GM23338 (cell line): ENCODE data around the gene SCG5. TPM values are rescaled to one million over a fixed set of nuclear protein-coding genes. Genes with fewer than 3 reads are reported as not detected.

Experiments used
- ATAC-seq: fragments of 200-7000 bp; cut with Tn5 transposase; 3 replicates; pipeline ENCODE4 v1.9.1; 2020
- DNase-seq: peaks from one replicate; pipeline ENCODE4 v3.0.0-alpha.2; 2015; ENCODE audit warnings: low spot score
- H2AFZ ChIP-seq: fragments of 200-600 bp; sonication (generic); 2 replicates; pipeline ENCODE4 v1.8.0; 2016; ENCODE audit warnings: antibody characterized with exemption, mild to moderate bottlenecking, moderate library complexity
- H3F3A ChIP-seq: fragments of 200-600 bp; sonication (generic); replicated peaks from 2 replicates; pipeline ENCODE4 v1.8.0; 2017; ENCODE audit warnings: antibody characterized with exemption, mixed run types, low read depth
- H3K27ac ChIP-seq: fragments of 200-600 bp; sonication (generic); 2 replicates; pipeline ENCODE4 v1.6.1; 2016; ENCODE audit warnings: low read depth
- H3K27me3 ChIP-seq: fragments of 200-600 bp; sonication (generic); 2 replicates; pipeline ENCODE4 v1.8.0; 2016; ENCODE audit warnings: mild to moderate bottlenecking, mixed run types, moderate library complexity; ENCODE audit not compliant: insufficient read depth
- H3K36me3 ChIP-seq: fragments of 200-600 bp; sonication (generic); 2 replicates; pipeline ENCODE4 v1.8.0; 2016; ENCODE audit warnings: mild to moderate bottlenecking; ENCODE audit not compliant: insufficient read depth
- H3K4me1 ChIP-seq: fragments of 200-600 bp; sonication (generic); 2 replicates; pipeline ENCODE4 v1.8.0; 2016; ENCODE audit warnings: mild to moderate bottlenecking, moderate library complexity; ENCODE audit not compliant: insufficient read depth
- H3K4me2 ChIP-seq: fragments of 200-600 bp; sonication (generic); 2 replicates; pipeline ENCODE4 v1.7.1; 2017; ENCODE audit warnings: mixed run types
- H3K4me3 ChIP-seq: fragments of 200-600 bp; sonication (generic); 2 replicates; pipeline ENCODE4 v1.6.1; 2016; ENCODE audit warnings: mixed run types
- H3K79me2 ChIP-seq: fragments of 200-600 bp; sonication (generic); replicated peaks from 2 replicates; pipeline ENCODE4 v1.8.0; 2017; ENCODE audit warnings: mild to moderate bottlenecking; ENCODE audit not compliant: insufficient read depth
- H3K9me2 ChIP-seq: fragments of 200-600 bp; sonication (generic); 2 replicates; pipeline ENCODE4 v1.8.0; 2017; ENCODE audit not compliant: insufficient read depth
- H4K20me1 ChIP-seq: fragments of 200-600 bp; sonication (generic); replicated peaks from 2 replicates; pipeline ENCODE4 v1.8.0; 2017; ENCODE audit warnings: mild to moderate bottlenecking; ENCODE audit not compliant: insufficient read depth
- H3K27ac Mint-ChIP-seq: 2 replicates; pipeline ENCODE4 v1.8.0; 2020; ENCODE audit warnings: inconsistent platforms, mild to moderate bottlenecking, moderate library complexity, mixed read lengths
- H3K27me3 Mint-ChIP-seq: 3 replicates; pipeline ENCODE4 v1.8.0; 2022; ENCODE audit warnings: low read depth, mild to moderate bottlenecking, moderate library complexity, mixed read lengths, inconsistent platforms; ENCODE audit not compliant: insufficient read depth, poor library complexity
- H3K36me3 Mint-ChIP-seq: 3 replicates; pipeline ENCODE4 v1.8.0; 2021; ENCODE audit warnings: low read depth, mild to moderate bottlenecking, inconsistent platforms, moderate library complexity, mixed read lengths
- H3K4me1 Mint-ChIP-seq: 3 replicates; pipeline ENCODE4 v1.8.0; 2020; ENCODE audit warnings: mild to moderate bottlenecking, inconsistent platforms, mixed read lengths
- H3K4me3 Mint-ChIP-seq: 3 replicates; pipeline ENCODE4 v1.8.0; 2021; ENCODE audit warnings: moderate library complexity, mild to moderate bottlenecking, inconsistent platforms, mixed read lengths
- H3K9me3 Mint-ChIP-seq: 3 replicates; pipeline ENCODE4 v1.8.0; 2020; ENCODE audit warnings: moderate library complexity, mild to moderate bottlenecking, inconsistent platforms, mixed read lengths
- CTCF ChIP-seq, 2 experiments: fragments of 200-600 bp in 1 of 2; sonication (generic) in 1 of 2; conservative IDR thresholded peaks; 2 replicates each; pipeline versions ENCODE4 v1.5.1 to v1.6.1; 2016 to 2017; ENCODE audit warnings: antibody characterized with exemption in 2 of 2, low read depth in 2 of 2, mild to moderate bottlenecking in 2 of 2, moderate library complexity in 1 of 2
- EZH2 ChIP-seq: fragments of 200-600 bp; sonication (generic); IDR thresholded peaks from one replicate; pipeline ENCODE4 v1.8.0; 2017; ENCODE audit warnings: antibody characterized with exemption, mild to moderate bottlenecking, low read depth; ENCODE audit not compliant: unreplicated experiment
- EZH2phosphoT487 ChIP-seq: fragments of 200-600 bp; sonication (generic); IDR thresholded peaks from one replicate; pipeline ENCODE4 v1.8.1; 2018; ENCODE audit warnings: antibody characterized with exemption; ENCODE audit not compliant: unreplicated experiment
- POLR2AphosphoS5 ChIP-seq: IDR thresholded peaks from 2 replicates; pipeline ENCODE4 v1.6.1; 2016; ENCODE audit warnings: antibody characterized with exemption, low read depth
- REST ChIP-seq: IDR thresholded peaks from one replicate; pipeline ENCODE4 v1.6.1; 2018; ENCODE audit warnings: antibody characterized with exemption; ENCODE audit not compliant: unreplicated experiment
- ZNF114 ChIP-seq: fragments of 250-450 bp; sonication (Bioruptor Pico); IDR thresholded peaks from 2 replicates; pipeline ENCODE4 v1.5.0; 2020; ENCODE audit warnings: mild to moderate bottlenecking, moderate library complexity
- ZNF331 ChIP-seq: fragments of 250-450 bp; sonication (Bioruptor Pico); IDR thresholded peaks from 2 replicates; pipeline ENCODE4 v1.5.0; 2020; ENCODE audit warnings: low read depth, mild to moderate bottlenecking, moderate library complexity
- ZNF462 ChIP-seq: fragments of 250-450 bp; sonication (Bioruptor Pico); IDR thresholded peaks from 2 replicates; pipeline ENCODE4 v1.5.0; 2020; ENCODE audit warnings: mild to moderate bottlenecking, moderate library complexity
- polyA plus RNA-seq: library from polyadenylated mRNA; unstranded; fragments of >200 nt; fragmentation: Nextera tagmentation; extraction: Ambion mirVana; gene quantifications from 2 replicates; pipeline ENCODE4 v1.2.1, GENCODE V29; 2016
- total RNA-seq: library from RNA; depleted of rRNA; stranded (reverse); fragments of >200 nt; shearing (Covaris generic); gene quantifications from 2 replicates; pipeline ENCODE4 v1.2.3, GENCODE V29; 2014

SCG5 gene
- total and polyA plus RNA-seq, 2 experiments from 2014 or later = 48.1 to 73.3 TPM

- no peak for TF ChIP-seq CTCF (conservative IDR thresholded peaks at IDR 0.05; ENCODE audit: low read depth in 2 of 2)
- TF ChIP-seq EZH2phosphoT487 = no peak
- no peak for TF ChIP-seq REST
- TF ChIP-seq POLR2AphosphoS5 = no peak
- TF ChIP-seq EZH2 = no peak
- TF ChIP-seq ZNF331 (CRISPR knock-in tag) = no peak
These were observed 4.8 kb downstream of the SCG5 start (continued) for GRCh38 chr15:32646291-32646690.

- H3K27ac ChIP-seq = no peak overlapping the region
- peak; percentile 77 for DNase-seq
- H2AFZ ChIP-seq = no peak overlapping the region
- Mint-ChIP-seq H3K27ac (no peak overlapping the region), H3K9me3 (no peaks in the 10 kb centered on the region), H3K36me3 (peaks cover 8% of the 10 kb centered on the region; the same call in 1 of the 3 replicates), H3K4me1 (peaks cover 35% of the 10 kb centered on the region), H3K4me3 (no peak overlapping the region), H3K27me3 (peaks cover 3% of the 10 kb centered on the region)
- ATAC-seq = peak; percentile 55
- no peaks in the 10 kb centered on the region for H3K9me2 ChIP-seq
- H3K4me1 ChIP-seq = peaks cover 27% of the 10 kb centered on the region
- no peak overlapping the region for H3K4me3 ChIP-seq
- H3K36me3 ChIP-seq = no peaks in the 10 kb centered on the region
- H3K79me2 ChIP-seq = peaks cover 5% of the 10 kb centered on the region; the same call in 1 of the 2 replicates
- H3K27me3 ChIP-seq = no peaks in the 10 kb centered on the region
- no peaks in the 10 kb centered on the region for H4K20me1 ChIP-seq
- TF ChIP-seq ZNF462 (CRISPR knock-in tag) (no peak), ZNF114 (CRISPR knock-in tag) (no peak), CTCF (conservative IDR thresholded peaks at IDR 0.05; ENCODE audit: low read depth in 2 of 2) (peak; percentile 51 to 61)
- no peaks in the 10 kb centered on the region for H3F3A ChIP-seq
- H3K4me2 ChIP-seq = no peak overlapping the region
These were observed 7.8 kb downstream of the SCG5 start for GRCh38 chr15:32649342-32649741.
